ENCODE measurements around the gene ALG1.

Gene ALG1

GRCh38 chr16:5071681-5072333 lies at the start of gene ALG1:
TSS of gene ALG1 (plus strand) at chr16:5071843. CDS start at chr16:5071850, 7 bp downstream.
- in situ Hi-C loops (cut with HindIII; ENCODE audit: low sequenced_read_pairs) = no loop called here

DNA sequence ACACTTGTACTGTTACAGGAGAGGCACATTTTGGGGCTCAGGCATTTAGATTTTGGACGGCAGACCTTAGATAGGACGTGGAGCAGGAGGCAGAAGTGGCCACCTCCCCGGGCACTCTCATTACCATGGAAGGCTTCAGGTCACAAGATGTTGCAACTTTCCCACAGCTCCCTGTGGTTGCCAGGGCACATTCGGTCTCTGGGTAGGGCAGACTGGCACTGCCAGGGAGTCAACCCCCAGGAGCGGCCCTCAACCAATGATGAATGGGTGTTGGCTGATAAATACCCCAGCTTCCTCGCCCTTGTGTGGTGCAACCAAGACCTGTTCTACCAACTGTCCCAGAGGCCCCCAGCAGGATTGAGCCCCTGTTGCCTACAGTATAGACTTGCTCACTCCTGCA lies 49.1 kb upstream of the ALG1 start:
- in situ Hi-C loops (cut with HindIII; ENCODE audit: low sequenced_read_pairs) = no loop called here

- in situ Hi-C loops (cut with HindIII; ENCODE audit: low sequenced_read_pairs) = loop anchor here (25.0 kb wide), 1 partner anchor 512 kb away; no protein-coding TSS in a partner anchor
Observed at GRCh38 chr16:5024632-5025031, 47.0 kb upstream of the ALG1 start.

DNA sequence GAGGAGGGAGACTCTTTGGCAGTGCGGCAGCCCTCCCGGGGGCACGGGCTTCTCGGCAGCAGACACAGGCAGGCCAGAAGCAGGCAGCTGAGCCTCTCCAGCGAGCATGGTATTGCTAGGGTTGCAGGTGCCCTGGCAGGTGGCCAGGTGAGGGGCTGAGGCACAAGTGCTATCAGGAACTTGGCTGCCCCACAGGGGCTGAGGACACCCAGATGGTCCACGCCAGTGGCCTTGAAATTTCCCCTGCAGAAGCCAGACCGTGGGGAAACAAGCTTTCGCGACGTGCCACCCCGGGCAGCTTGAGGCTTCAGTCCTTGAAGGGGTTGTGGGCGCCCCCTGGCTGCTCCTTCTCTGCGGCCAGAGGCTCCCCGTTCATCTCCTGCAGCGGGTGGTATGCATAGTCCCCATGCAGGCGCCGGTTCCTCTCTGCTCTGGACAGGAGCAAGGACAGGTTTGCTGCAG lies 46.4 kb upstream of the ALG1 start:
- in situ Hi-C loops (cut with HindIII; ENCODE audit: low sequenced_read_pairs) = loop anchor here (25.0 kb wide), 1 partner anchor 513 kb away; no protein-coding TSS in a partner anchor

GRCh38 chr16:5026664-5027063 lies 45.0 kb upstream of the ALG1 start:
- in situ Hi-C loops (cut with HindIII; ENCODE audit: low sequenced_read_pairs) = loop anchor here (25.0 kb wide), 1 partner anchor 514 kb away; no protein-coding TSS in a partner anchor

- in situ Hi-C loops (cut with HindIII; ENCODE audit: low sequenced_read_pairs) = loop anchor here (25.0 kb wide), 1 partner anchor 515 kb away; no protein-coding TSS in a partner anchor
Observed at GRCh38 chr16:5027086-5027485, 44.6 kb upstream of the ALG1 start.

DNA sequence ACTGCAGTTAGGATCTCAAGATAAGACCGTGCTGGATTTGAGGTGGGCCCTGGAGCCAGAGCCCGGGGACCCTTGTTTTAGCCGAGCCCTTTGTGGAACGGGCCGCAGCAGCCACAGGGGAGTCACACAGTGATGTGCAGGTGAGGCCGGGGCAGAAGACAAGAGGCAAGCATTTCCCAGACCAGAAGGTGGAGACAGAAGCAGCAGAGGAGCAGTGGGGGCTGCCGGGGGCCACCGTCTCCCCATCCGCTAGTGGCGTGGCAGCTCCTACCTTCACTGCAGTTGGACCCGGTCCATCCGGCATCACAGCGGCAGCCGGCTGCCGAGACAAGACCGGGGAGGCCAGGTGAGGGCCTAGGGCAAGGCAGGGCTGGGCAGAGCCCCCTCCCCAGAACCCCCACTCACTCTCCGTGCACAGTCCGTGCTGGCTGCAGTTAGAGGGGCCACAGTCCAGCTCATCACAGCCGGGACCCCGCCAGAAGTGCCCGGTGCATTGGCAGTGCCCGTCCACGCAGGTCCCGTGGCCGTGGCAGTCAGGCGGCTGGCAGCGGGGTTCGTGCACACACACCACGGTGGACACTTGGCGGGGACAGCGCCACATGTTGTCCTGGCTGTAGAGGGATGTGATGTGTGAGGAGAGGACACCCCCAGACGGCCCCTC lies 43.9 kb upstream of the ALG1 start:
- in situ Hi-C loops (cut with HindIII; ENCODE audit: low sequenced_read_pairs) = loop anchor here (25.0 kb wide), 1 partner anchor 515 kb away; no protein-coding TSS in a partner anchor

GRCh38 chr16:5028950-5029475 lies 42.6 kb upstream of the ALG1 start:
- in situ Hi-C loops (cut with HindIII; ENCODE audit: low sequenced_read_pairs) = loop anchor here (25.0 kb wide), 1 partner anchor 517 kb away; no protein-coding TSS in a partner anchor

DNA sequence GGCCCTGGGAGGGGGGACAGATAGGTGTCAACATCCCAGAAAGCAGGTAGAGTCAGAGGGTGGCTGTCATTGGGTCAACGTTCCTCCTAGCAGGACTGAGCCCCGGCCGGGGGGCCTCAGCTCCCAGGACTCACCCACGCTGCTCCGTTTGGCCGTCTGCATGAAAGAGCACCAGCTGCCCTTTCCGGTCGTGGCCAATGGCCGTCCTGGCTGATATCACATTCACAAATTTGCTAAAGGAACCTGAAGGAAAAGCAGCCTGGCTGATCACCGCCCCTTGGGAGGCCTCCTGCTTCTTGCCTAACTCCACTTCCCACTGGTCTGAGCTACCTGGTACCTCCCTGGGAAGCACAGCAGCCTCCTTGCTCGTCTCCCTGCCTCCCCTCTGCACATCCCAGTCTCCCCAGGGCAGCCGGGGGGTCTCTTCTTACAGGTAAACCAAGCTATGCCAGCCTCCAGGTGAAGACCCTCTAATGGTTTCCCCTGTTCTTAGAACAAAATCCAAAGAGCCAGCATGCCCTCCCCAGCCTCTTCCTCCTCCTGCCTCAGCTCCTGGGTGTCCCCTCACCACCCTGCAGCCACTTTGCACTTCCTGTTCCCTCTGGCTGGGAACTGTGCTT lies 41.3 kb upstream of the ALG1 start:
- in situ Hi-C loops (cut with HindIII; ENCODE audit: low sequenced_read_pairs) = loop anchor here (25.0 kb wide), 1 partner anchor 518 kb away; no protein-coding TSS in a partner anchor

DNA sequence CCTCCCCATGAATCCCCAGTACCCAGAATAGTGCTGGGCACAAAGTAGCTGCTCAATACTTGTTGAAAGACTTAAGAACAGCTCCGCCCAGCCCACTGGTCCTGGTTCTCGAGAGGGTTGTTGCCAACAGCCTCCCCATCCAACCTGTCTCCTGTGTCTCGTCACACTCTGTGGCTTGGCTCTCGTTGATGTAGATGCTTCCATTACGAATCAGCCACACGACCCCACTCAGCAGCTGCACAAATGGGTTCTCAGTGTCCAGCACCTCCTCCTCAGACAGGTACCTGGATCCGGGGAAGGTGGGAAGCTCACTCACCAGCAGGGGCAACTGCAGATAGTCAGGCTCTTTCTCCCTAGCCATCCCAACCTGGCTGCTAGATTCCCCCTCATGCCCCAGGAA lies 40.0 kb upstream of the ALG1 start:
- in situ Hi-C loops (cut with HindIII; ENCODE audit: low sequenced_read_pairs) = loop anchor here (25.0 kb wide), 1 partner anchor 519 kb away; no protein-coding TSS in a partner anchor

DNA sequence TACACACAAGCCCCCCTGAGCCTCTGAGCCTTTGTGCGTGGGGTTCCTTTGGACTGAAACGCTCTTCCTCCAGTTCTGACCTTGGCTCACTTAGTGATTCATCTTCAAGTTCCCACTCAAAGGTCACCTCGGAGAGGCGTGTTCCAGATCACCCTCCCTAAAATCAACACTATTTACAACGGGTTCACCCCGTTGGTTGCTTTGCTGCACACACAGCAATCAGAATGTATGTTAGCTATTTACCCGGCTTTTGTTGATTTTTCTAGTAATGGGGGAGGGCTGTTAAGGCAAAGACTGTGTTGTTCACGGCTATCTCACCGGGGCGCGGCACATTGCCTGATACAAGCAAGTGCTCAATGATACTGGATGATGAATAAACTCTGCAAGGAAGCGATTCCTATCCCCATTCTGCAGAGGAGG lies 38.9 kb upstream of the ALG1 start:
- in situ Hi-C loops (cut with HindIII; ENCODE audit: low sequenced_read_pairs) = loop anchor here (25.0 kb wide), 1 partner anchor 520 kb away; no protein-coding TSS in a partner anchor

GRCh38 chr16:5033256-5034166 lies 38.1 kb upstream of the ALG1 start, which contains the start of gene NAGPA:
TSS of gene NAGPA (minus strand) at chr16:5033935. CDS start at chr16:5033914, 21 bp downstream.
- in situ Hi-C loops (cut with HindIII; ENCODE audit: low sequenced_read_pairs) = loop anchor here (25.0 kb wide), 1 partner anchor 521 kb away; no protein-coding TSS in a partner anchor

DNA sequence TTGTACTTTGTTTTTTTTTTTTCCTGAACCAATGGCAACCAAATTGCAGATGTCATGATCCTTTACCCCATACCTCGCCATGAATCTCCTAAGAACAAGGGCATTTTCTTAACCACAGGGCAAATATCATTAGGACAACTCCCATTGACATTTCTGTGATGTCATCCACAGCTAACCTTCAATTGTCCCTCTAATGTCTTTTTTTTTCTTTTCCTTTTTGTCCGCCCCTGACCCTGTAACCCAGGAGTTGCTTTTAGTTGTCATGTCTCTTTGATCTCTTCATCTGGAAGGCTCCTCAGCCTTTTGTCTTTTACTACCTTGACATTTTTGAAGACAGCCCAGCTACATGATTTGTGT lies 37.5 kb upstream of the ALG1 start:
- in situ Hi-C loops (cut with HindIII; ENCODE audit: low sequenced_read_pairs) = loop anchor here (25.0 kb wide), 1 partner anchor 522 kb away; no protein-coding TSS in a partner anchor

GRCh38 chr16:5035909-5036227 lies 35.8 kb upstream of the ALG1 start:
- in situ Hi-C loops (cut with HindIII; ENCODE audit: low sequenced_read_pairs) = loop anchor here (25.0 kb wide), 1 partner anchor 524 kb away; no protein-coding TSS in a partner anchor

GRCh38 chr16:5036228-5037156 lies 35.2 kb upstream of the ALG1 start:
- in situ Hi-C loops (cut with HindIII; ENCODE audit: low sequenced_read_pairs) = loop anchor here (25.0 kb wide), 1 partner anchor 524 kb away; no protein-coding TSS in a partner anchor

- in situ Hi-C loops (cut with HindIII; ENCODE audit: low sequenced_read_pairs) = loop anchor here (25.0 kb wide), 1 partner anchor 528 kb away; no protein-coding TSS in a partner anchor
Observed at GRCh38 chr16:5040451-5040850, 31.2 kb upstream of the ALG1 start.

- in situ Hi-C loops (cut with HindIII; ENCODE audit: low sequenced_read_pairs) = loop anchor here (25.0 kb wide), 1 partner anchor 529 kb away; no protein-coding TSS in a partner anchor
Observed at GRCh38 chr16:5041600-5042133, 30.0 kb upstream of the ALG1 start.

- in situ Hi-C loops (cut with HindIII; ENCODE audit: low sequenced_read_pairs) = loop anchor here (25.0 kb wide), 1 partner anchor 530 kb away; no protein-coding TSS in a partner anchor
Observed at GRCh38 chr16:5042574-5043171, 29.0 kb upstream of the ALG1 start.

Data from DLD1 (cell line).